ENCODE data around the gene DTD1. TPM values are rescaled to one million over a fixed set of nuclear protein-coding genes. Genes with fewer than 3 reads are reported as not detected.

The DTD1 gene
- total and polyA plus RNA-seq, 2 of the 13 experiments (the other 11 are each of a cell fraction or from before 2014, with no cell fraction given) = 41.2 to 79.3 TPM

GRCh38 chr20:18566892-18567738 is 20.7 kb upstream of the DTD1 start, which contains the start of gene SMIM26 (continued):
- TF ChIP-seq, protein P1, sequence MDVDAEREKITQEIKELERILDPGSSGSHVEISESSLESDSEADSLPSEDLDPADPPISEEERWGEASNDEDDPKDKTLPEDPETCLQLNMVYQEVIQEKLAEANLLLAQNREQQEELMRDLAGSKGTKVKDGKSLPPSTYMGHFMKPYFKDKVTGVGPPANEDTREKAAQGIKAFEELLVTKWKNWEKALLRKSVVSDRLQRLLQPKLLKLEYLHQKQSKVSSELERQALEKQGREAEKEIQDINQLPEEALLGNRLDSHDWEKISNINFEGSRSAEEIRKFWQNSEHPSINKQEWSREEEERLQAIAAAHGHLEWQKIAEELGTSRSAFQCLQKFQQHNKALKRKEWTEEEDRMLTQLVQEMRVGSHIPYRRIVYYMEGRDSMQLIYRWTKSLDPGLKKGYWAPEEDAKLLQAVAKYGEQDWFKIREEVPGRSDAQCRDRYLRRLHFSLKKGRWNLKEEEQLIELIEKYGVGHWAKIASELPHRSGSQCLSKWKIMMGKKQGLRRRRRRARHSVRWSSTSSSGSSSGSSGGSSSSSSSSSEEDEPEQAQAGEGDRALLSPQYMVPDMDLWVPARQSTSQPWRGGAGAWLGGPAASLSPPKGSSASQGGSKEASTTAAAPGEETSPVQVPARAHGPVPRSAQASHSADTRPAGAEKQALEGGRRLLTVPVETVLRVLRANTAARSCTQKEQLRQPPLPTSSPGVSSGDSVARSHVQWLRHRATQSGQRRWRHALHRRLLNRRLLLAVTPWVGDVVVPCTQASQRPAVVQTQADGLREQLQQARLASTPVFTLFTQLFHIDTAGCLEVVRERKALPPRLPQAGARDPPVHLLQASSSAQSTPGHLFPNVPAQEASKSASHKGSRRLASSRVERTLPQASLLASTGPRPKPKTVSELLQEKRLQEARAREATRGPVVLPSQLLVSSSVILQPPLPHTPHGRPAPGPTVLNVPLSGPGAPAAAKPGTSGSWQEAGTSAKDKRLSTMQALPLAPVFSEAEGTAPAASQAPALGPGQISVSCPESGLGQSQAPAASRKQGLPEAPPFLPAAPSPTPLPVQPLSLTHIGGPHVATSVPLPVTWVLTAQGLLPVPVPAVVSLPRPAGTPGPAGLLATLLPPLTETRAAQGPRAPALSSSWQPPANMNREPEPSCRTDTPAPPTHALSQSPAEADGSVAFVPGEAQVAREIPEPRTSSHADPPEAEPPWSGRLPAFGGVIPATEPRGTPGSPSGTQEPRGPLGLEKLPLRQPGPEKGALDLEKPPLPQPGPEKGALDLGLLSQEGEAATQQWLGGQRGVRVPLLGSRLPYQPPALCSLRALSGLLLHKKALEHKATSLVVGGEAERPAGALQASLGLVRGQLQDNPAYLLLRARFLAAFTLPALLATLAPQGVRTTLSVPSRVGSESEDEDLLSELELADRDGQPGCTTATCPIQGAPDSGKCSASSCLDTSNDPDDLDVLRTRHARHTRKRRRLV (CRISPR knock-in tag; IDR thresholded peaks at IDR 0.05) = peak; percentile 93
- TF ChIP-seq REPIN1 (CRISPR knock-in tag; IDR thresholded peaks at IDR 0.05; ENCODE audit: borderline replicate concordance, low read depth) (peak; percentile 94), ZNF280B (CRISPR knock-in tag; IDR thresholded peaks at IDR 0.05; ENCODE audit: borderline replicate concordance) (peak; percentile 99), TFDP1 (CRISPR knock-in tag; IDR thresholded peaks at IDR 0.05; ENCODE audit: borderline replicate concordance) (peak; percentile 95), KIAA2018 (CRISPR knock-in tag; IDR thresholded peaks at IDR 0.05; ENCODE audit: borderline replicate concordance) (0 out of 2 replicates have a peak, but pooled peaks have one; percentile 3)
- TF ChIP-seq, protein P2, sequence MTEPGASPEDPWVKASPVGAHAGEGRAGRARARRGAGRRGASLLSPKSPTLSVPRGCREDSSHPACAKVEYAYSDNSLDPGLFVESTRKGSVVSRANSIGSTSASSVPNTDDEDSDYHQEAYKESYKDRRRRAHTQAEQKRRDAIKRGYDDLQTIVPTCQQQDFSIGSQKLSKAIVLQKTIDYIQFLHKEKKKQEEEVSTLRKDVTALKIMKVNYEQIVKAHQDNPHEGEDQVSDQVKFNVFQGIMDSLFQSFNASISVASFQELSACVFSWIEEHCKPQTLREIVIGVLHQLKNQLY (CRISPR knock-in tag; IDR thresholded peaks at IDR 0.05) = peak; percentile 78
